LoVo (cell line): ENCODE results near the gene PTPRD.

Experiments
- DNase-seq: peaks from one replicate; pipeline ENCODE4 v3.0.0-alpha.2; 2016; ENCODE audit warnings: low spot score

PTPRD gene

DNA sequence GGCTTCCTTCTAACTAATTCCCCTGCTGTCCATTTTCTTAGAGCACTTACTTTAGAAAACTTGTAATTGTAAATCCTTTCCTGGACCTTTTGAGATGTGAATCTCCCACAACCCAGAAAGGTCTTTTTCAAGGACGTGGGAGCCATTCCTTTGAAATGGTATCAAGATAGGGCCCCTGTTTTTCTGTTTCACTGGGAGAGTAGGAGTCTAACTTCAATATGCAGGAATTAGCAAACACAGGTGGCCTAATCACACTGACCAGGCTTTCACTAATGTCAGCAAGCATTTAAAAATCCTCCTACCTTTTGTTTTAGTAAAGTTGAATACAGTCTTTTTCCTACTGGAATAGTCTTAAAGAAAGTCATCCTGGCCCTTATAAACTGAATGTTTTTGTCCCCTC lies 558.3 kb downstream of the PTPRD start:
- DNase-seq = no peak

GRCh38 chr9:10052916-10053315 lies 559.9 kb downstream of the PTPRD start:
- DNase-seq = no peak

DNA sequence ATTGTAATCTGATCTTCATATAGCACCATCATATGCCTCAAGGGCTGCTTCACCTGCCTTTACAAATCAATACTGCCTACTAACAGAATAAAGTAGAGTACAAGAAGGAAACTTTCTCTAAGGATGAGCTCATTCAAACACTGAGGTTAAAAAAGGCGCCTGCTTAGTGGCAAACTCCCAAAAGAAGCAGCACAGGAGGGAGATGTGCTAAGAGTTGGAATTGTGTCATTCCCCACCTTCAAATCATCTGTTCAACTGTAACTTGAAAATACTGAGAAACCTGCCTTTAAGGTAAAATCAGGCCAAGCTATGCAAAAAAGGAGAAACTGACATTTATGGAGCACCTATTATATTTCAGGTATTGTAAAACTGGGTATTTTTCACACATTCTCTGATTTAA lies 560.6 kb downstream of the PTPRD start:
- no peak for DNase-seq

- DNase-seq = no peak
These were observed 562.8 kb downstream of the PTPRD start for GRCh38 chr9:10050016-10050415.

GRCh38 chr9:10048994-10049393 lies 563.8 kb downstream of the PTPRD start:
- DNase-seq = no peak

DNA sequence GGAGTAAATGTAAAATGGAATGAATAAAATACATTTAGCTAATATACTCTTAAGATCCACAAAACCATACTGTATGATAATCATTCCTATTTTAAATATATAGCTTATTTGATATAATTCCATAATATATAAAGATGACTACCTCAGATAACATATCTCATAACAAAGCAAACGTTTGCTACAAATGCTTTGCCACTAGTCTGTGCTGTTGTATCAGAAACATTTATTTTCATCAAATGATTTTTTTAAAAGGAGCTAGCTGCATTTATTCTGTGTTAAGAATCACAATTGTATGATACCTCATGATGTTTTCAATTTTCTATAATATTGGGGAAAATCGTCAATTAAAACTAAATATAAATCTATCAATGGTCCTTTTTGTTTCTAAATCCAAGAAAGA lies 567.2 kb downstream of the PTPRD start:
- DNase-seq = peak; percentile 23

DNA sequence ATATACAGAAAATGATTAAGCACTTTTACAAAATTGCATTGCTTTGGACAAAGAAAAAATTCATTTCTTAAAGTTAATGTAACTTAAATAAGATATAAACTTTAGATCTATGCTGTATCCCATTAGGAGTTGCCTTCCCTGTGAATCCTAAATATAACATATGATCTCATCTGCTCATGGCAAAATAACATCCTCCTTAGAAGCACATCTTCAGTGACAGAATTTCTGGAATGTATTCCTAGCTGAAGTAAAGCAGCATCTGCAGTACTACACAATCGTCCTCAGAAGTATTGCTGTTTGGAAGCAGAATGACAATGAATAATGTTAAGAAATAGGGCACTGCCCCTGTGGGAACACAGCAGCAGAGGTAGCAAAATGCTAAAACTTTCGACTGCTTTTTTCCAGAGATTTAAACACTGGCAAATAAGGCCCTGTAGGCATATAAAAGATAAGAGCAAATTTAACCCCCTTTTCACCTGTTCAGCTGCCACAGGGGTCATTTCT lies 571.0 kb downstream of the PTPRD start:
- no peak for DNase-seq

- DNase-seq = no peak
These were observed 576.7 kb downstream of the PTPRD start for GRCh38 chr9:10036095-10036494.

GRCh38 chr9:10032166-10032565 lies 580.6 kb downstream of the PTPRD start:
- DNase-seq = no peak

DNA sequence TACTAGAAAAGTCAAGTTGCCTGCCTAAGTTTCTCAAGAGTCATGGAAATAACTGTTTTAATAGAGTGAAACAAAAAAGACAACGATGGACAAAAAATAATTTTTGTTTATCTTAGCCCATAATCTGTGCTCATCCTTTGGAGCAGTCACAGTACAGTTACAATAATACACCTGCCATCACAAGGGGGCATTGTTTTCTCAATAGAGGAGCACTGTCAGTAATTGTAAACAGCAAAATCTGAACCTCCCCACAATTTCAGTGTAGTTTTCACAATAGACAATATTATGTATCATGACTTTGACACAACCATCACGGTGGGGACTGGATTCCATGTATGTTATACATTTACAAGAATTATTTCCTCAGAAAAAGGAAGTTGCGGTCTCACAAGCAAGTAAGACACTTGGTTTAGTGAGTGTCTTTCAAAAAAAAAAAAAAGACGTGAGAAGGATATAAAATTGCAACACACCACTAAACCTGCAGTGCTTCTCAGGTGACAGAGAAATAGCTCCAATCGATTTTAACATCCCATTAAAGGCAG lies 586.3 kb downstream of the PTPRD start:
- DNase-seq = no peak

- no peak for DNase-seq
These were observed 597.0 kb downstream of the PTPRD start for GRCh38 chr9:10015755-10016154.

GRCh38 chr9:10014889-10015288 lies 597.9 kb downstream of the PTPRD start:
- no peak for DNase-seq

GRCh38 chr9:10009401-10009800 lies 603.4 kb downstream of the PTPRD start:
- no peak for DNase-seq

- no peak for DNase-seq
These were observed 604.6 kb downstream of the PTPRD start for GRCh38 chr9:10008101-10008799.

- DNase-seq = no peak
These were observed 605.4 kb downstream of the PTPRD start for GRCh38 chr9:10007356-10007755.

DNA sequence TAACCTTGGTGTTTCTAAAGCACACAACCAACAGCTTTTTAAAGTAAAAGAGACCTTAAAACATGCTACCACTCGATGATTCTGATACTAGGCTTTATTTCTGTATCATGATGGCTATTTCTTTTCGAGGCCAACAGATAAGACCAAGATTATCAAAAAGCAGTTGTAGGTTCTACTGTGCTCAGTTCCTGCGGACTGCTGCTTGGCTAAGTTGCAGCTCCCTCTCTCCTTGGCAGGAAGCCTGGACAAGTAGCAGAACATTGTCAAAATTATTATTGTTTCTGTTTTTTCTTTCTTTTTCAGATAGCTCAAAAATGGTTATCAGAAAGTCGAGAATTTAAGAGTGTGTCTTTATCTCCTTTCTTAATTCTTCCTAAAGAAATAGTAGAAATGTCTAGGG lies 607.6 kb downstream of the PTPRD start:
- DNase-seq = no peak

GRCh38 chr9:10003047-10003446 lies 609.8 kb downstream of the PTPRD start:
- DNase-seq = no peak

- DNase-seq = no peak
These were observed 612.1 kb downstream of the PTPRD start for GRCh38 chr9:10000669-10001068.

GRCh38 chr9:9998491-9999287 lies 614.1 kb downstream of the PTPRD start:
- peak; percentile 8 for DNase-seq

GRCh38 chr9:9997585-9997984 lies 615.2 kb downstream of the PTPRD start:
- no peak for DNase-seq

GRCh38 chr9:9996259-9996658 lies 616.5 kb downstream of the PTPRD start:
- DNase-seq = no peak

DNA sequence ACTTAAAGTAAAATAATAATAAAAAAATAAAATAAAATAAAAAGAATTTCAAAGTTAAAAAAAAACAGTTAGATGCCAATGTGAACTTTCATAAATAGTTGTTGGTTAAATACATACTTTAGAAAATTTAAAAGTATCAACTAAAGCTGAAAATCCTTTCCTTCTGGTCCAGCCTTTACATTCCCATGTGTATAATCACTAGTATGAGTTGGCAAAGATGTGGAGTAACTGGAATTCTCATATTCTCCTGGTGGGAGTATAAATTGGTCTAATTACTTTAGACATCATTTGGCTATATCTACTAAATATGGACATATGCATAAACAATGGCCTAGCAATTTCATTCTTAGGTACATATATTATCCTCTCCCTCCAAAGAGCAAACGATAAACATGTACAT lies 619.9 kb downstream of the PTPRD start:
- no peak for DNase-seq

- DNase-seq = no peak
These were observed 639.7 kb downstream of the PTPRD start for GRCh38 chr9:9973062-9973461.
